ENCODE results near the gene PRG3. TPM values are rescaled to one million over a fixed set of nuclear protein-coding genes. Genes with fewer than 3 reads are reported as not detected.

PRG3 gene
- total and polyA plus RNA-seq, 9 of the 15 experiments (the other 6 are each of a cell fraction or from before 2014, with no cell fraction given): 0.18 to 0.55 (median 0.38) TPM; not detected in 6

GRCh38 chr11:57349491-57350274, 31.3 kb downstream of the PRG3 start (continued):
- no peak for TF ChIP-seq HMG20B (CRISPR knock-in tag; IDR thresholded peaks at IDR 0.05)
- TF ChIP-seq TOE1 (IDR thresholded peaks at IDR 0.05; ENCODE audit: borderline replicate concordance): no peak
- 0 out of 2 replicates have a peak, but pooled peaks have one; percentile 78 for TF ChIP-seq TOE1 (CRISPR knock-in tag; IDR thresholded peaks at IDR 0.05; ENCODE audit: borderline replicate concordance, low read depth)
- TF ChIP-seq ZZZ3 (IDR thresholded peaks at IDR 0.05): no peak
- TF ChIP-seq NRF1 (conservative IDR thresholded peaks at IDR 0.05 in 1 of 2, IDR thresholded peaks at IDR 0.05 in 1 of 2): peak; percentile 40 to 59; a peak in 3 of 4 replicates
- peak; percentile 81 to 89 (median 83) for TF ChIP-seq CTCF (IDR thresholded peaks at IDR 0.05 in 2 of 3, conservative IDR thresholded peaks at IDR 0.05 in 1 of 3; ENCODE audit: insufficient read depth in 2 of 3, low read depth in 1 of 3, low read length in 3 of 3)
- TF ChIP-seq ETV1 (tag; conservative IDR thresholded peaks at IDR 0.05; ENCODE audit: low read depth): no peak
- peak; percentile 67; the same call in 1 of the 2 replicates for TF ChIP-seq CTBP1 (IDR thresholded peaks at IDR 0.05; ENCODE audit: borderline replicate concordance)
- no peak for TF ChIP-seq SMAD2 (IDR thresholded peaks at IDR 0.05; ENCODE audit: low read depth, low read length)
- TF ChIP-seq KLF16 (IDR thresholded peaks at IDR 0.05): 0 out of 2 replicates have a peak, but pooled peaks have one; percentile 28
- 0 out of 2 replicates have a peak, but pooled peaks have one; percentile 40 for TF ChIP-seq HDAC2 (IDR thresholded peaks at IDR 0.05)
- 0 out of 2 replicates have a peak, but pooled peaks have one; percentile 23 for TF ChIP-seq ATF7 (IDR thresholded peaks at IDR 0.05)
- TF ChIP-seq YY1 (IDR thresholded peaks at IDR 0.05; ENCODE audit: borderline replicate concordance in 1 of 3, control insufficient read depth in 1 of 3, extremely low read depth in 1 of 3, insufficient read depth in 3 of 3, insufficient read length in 1 of 3, insufficient replicate concordance in 2 of 3, low read depth in 1 of 3, low read length in 2 of 3): peak in 2 of 3 experiments; percentile 24 to 44
- no peak for TF ChIP-seq ZFP91 (CRISPR knock-in tag; IDR thresholded peaks at IDR 0.05)
- TF ChIP-seq ZNF785 (CRISPR knock-in tag; IDR thresholded peaks at IDR 0.05): no peak
- peak; percentile 87 for TF ChIP-seq NFIC (IDR thresholded peaks at IDR 0.05)
- TF ChIP-seq, protein P1, sequence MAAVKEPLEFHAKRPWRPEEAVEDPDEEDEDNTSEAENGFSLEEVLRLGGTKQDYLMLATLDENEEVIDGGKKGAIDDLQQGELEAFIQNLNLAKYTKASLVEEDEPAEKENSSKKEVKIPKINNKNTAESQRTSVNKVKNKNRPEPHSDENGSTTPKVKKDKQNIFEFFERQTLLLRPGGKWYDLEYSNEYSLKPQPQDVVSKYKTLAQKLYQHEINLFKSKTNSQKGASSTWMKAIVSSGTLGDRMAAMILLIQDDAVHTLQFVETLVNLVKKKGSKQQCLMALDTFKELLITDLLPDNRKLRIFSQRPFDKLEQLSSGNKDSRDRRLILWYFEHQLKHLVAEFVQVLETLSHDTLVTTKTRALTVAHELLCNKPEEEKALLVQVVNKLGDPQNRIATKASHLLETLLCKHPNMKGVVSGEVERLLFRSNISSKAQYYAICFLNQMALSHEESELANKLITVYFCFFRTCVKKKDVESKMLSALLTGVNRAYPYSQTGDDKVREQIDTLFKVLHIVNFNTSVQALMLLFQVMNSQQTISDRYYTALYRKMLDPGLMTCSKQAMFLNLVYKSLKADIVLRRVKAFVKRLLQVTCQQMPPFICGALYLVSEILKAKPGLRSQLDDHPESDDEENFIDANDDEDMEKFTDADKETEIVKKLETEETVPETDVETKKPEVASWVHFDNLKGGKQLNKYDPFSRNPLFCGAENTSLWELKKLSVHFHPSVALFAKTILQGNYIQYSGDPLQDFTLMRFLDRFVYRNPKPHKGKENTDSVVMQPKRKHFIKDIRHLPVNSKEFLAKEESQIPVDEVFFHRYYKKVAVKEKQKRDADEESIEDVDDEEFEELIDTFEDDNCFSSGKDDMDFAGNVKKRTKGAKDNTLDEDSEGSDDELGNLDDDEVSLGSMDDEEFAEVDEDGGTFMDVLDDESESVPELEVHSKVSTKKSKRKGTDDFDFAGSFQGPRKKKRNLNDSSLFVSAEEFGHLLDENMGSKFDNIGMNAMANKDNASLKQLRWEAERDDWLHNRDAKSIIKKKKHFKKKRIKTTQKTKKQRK (IDR thresholded peaks at IDR 0.05; ENCODE audit: borderline replicate concordance, low read depth, low read length): no peak
- 0 out of 2 replicates have a peak, but pooled peaks have one; percentile 21 for TF ChIP-seq MYC (IDR thresholded peaks at IDR 0.05; ENCODE audit: low read depth, low read length)
- no peak for TF ChIP-seq MYC (CRISPR knock-in tag; IDR thresholded peaks at IDR 0.05; ENCODE audit: borderline replicate concordance, low read depth)
- TF ChIP-seq SMC3 (conservative IDR thresholded peaks at IDR 0.05; ENCODE audit: insufficient read depth, low read depth, low read length): peak; percentile 35; the same call in 1 of the 2 replicates

Measured in K562 (cell line).